HCT116 (cell line): ENCODE data around the gene ZNF790. TPM values are rescaled to one million over a fixed set of nuclear protein-coding genes. Genes with fewer than 3 reads are reported as not detected.

Source experiments
- ATAC-seq: fragments of 200-7000 bp; cut with Tn5 transposase; 2 replicates; pipeline ENCODE4 v1.9.1; 2020; ENCODE audit warnings: mild to moderate bottlenecking, moderate library complexity
- BruUV-seq: library from RNA; stranded (reverse); fragments of 400-500 nt; replicated peaks from 2 replicates; lab custom pipeline; 2021; lab: Mats Ljungman, UMichigan
- CTCF ChIA-PET: fragments of 300-600 bp; sonication (Branson Sonifier 250); formaldehyde crosslinking; loops from one replicate; lab custom pipeline; 2021; ENCODE audit warnings: antibody characterized with exemption; lab: Charles Lee
- POLR2A ChIA-PET: fragments of 300-600, 350-600 bp; sonication (Branson Sonifier 250); formaldehyde crosslinking; loops from one replicate; lab custom pipeline; 2021; ENCODE audit warnings: antibody characterized with exemption; lab: Charles Lee
- RAD21 ChIA-PET, 2 experiments: fragments of 300-600 bp; sonication (Branson Sonifier 250); formaldehyde crosslinking; loops; one replicate each; lab custom pipeline; 2023; ENCODE audit warnings: low total read pairs in 2 of 2; ENCODE audit not compliant: uncharacterized antibody in 2 of 2, unreplicated experiment in 2 of 2, low non-redundant PET in 1 of 2; lab: Charles Lee
- DNase-seq: peaks from one replicate; pipeline ENCODE4 v3.0.0-alpha.2; 2010; ENCODE audit warnings: low read depth, low spot score
- H2AFZ ChIP-seq: fragments of 200-600 bp; shearing (Covaris generic), sonication (generic); 2 replicates; pipeline ENCODE4 v1.6.1; 2017; ENCODE audit warnings: low read depth, mixed run types, mixed read lengths, antibody characterized with exemption, low read length; ENCODE audit not compliant: poor library complexity, severe bottlenecking
- H3K27ac ChIP-seq: 2 replicates; pipeline ENCODE4 v1.5.1; 2012; ENCODE audit warnings: low read depth, low read length
- H3K27me3 ChIP-seq: fragments of 200-600 bp; sonication (generic); 2 replicates; pipeline ENCODE4 v1.6.1; 2016; ENCODE audit warnings: mixed run types, low read length, mixed read lengths; ENCODE audit not compliant: insufficient read depth
- H3K36me3 ChIP-seq, 2 experiments: fragments of 200-500 bp in 1 of 2; fragments of 200-600 bp in 1 of 2; sonication (Bioruptor generic) in 1 of 2; sonication (generic) in 1 of 2; 2 replicates each; pipeline versions ENCODE4 v1.5.1 to v1.6.1; 2014 to 2016; ENCODE audit warnings: low read length in 2 of 2, inconsistent platforms in 1 of 2, mixed read lengths in 1 of 2, mixed run types in 1 of 2; ENCODE audit not compliant: insufficient read depth in 2 of 2, control insufficient read depth in 1 of 2
- H3K4me1 ChIP-seq, 2 experiments: fragments of 200-600 bp in 1 of 2; sonication (generic) in 1 of 2; 2 replicates each; pipeline versions ENCODE4 v1.5.1 to v1.6.1; 2012 to 2017; ENCODE audit warnings: low read length in 2 of 2, inconsistent platforms in 1 of 2, mild to moderate bottlenecking in 1 of 2, mixed read lengths in 1 of 2, mixed run types in 1 of 2, moderate library complexity in 1 of 2; ENCODE audit not compliant: insufficient read depth in 2 of 2, control insufficient read depth in 1 of 2
- H3K4me2 ChIP-seq: fragments of 200-600 bp; sonication (generic); 2 replicates; pipeline ENCODE4 v1.6.1; 2017; ENCODE audit warnings: mixed run types, low read length, mixed read lengths
- H3K4me3 ChIP-seq, 2 experiments: fragments of 200-600 bp in 1 of 2; sonication (generic) in 1 of 2; replicated peaks in 1 of 2; 2 replicates each; pipeline ENCODE4 v1.5.1; 2011 to 2016; ENCODE audit warnings: low read length in 2 of 2, control low read depth in 1 of 2, low read depth in 1 of 2, mild to moderate bottlenecking in 1 of 2, mixed read lengths in 1 of 2, mixed run types in 1 of 2
- H3K79me2 ChIP-seq: fragments of 200-600 bp; sonication (generic); 2 replicates; pipeline ENCODE4 v1.6.1; 2017; ENCODE audit warnings: mild to moderate bottlenecking, mixed run types, low read length, moderate library complexity, mixed read lengths; ENCODE audit not compliant: insufficient read depth
- H3K9ac ChIP-seq: fragments of 200-600 bp; sonication (generic); 2 replicates; pipeline ENCODE4 v1.6.1; 2016; ENCODE audit warnings: low read length, mixed read lengths
- H3K9me2 ChIP-seq: fragments of 200-600 bp; sonication (generic), shearing (Covaris generic); 2 replicates; pipeline ENCODE4 v1.6.1; 2017; ENCODE audit warnings: mixed run types, mild to moderate bottlenecking, moderate library complexity; ENCODE audit not compliant: insufficient read depth
- H3K9me3 ChIP-seq, 2 experiments: fragments of 200-500 bp in 1 of 2; fragments of 200-600 bp in 1 of 2; sonication (Bioruptor generic) in 1 of 2; sonication (generic) in 1 of 2; 2 replicates each; pipeline ENCODE4 v1.6.1; 2014 to 2017; ENCODE audit warnings: low read length in 2 of 2, mixed read lengths in 2 of 2, inconsistent platforms in 1 of 2, low read depth in 1 of 2, mild to moderate bottlenecking in 1 of 2, mixed run types in 1 of 2, moderate library complexity in 1 of 2; ENCODE audit not compliant: control insufficient read depth in 1 of 2, insufficient read depth in 1 of 2
- H4K20me1 ChIP-seq: fragments of 200-600 bp; sonication (generic), shearing (Covaris generic); 2 replicates; pipeline ENCODE4 v1.6.1; 2017; ENCODE audit warnings: mixed run types, mild to moderate bottlenecking, moderate library complexity; ENCODE audit not compliant: insufficient read depth
- CTCF ChIP-seq, 3 experiments: fragments of 200-600 bp in 1 of 3; sonication (generic) in 1 of 3; IDR thresholded peaks in 2 of 3; conservative IDR thresholded peaks in 1 of 3; 2 replicates each; pipeline ENCODE4 v1.5.1; 2012 to 2017; ENCODE audit warnings: low read depth in 2 of 3, low read length in 2 of 3, antibody characterized with exemption in 1 of 3, borderline replicate concordance in 1 of 3, control low read depth in 1 of 3, mild to moderate bottlenecking in 1 of 3, mixed read lengths in 1 of 3, mixed run types in 1 of 3, moderate library complexity in 1 of 3; ENCODE audit not compliant: insufficient read depth in 1 of 3
- EGR1 ChIP-seq: IDR thresholded peaks from 2 replicates; pipeline ENCODE4 v1.6.1; 2012; ENCODE audit warnings: low read depth
- ELF1 ChIP-seq: IDR thresholded peaks from 2 replicates; pipeline ENCODE4 v1.6.1; 2012; ENCODE audit warnings: low read depth, borderline replicate concordance
- FOSL1 ChIP-seq: IDR thresholded peaks from 2 replicates; pipeline ENCODE4 v1.6.1; 2012; ENCODE audit warnings: low read depth
- MAX ChIP-seq: IDR thresholded peaks from 2 replicates; pipeline ENCODE4 v1.6.1; 2012
- POLR2A ChIP-seq: IDR thresholded peaks from 2 replicates; pipeline ENCODE4 v1.7.0; 2011; ENCODE audit warnings: borderline replicate concordance; ENCODE audit not compliant: insufficient read depth, insufficient read length; ENCODE audit errors: extremely low read depth
- POLR2AphosphoS5 ChIP-seq: IDR thresholded peaks from 2 replicates; pipeline ENCODE4 v1.6.1; 2011; ENCODE audit warnings: mild to moderate bottlenecking, low read depth, low read length, moderate library complexity
- REST ChIP-seq: IDR thresholded peaks from 2 replicates; pipeline ENCODE4 v1.6.1; 2012; ENCODE audit warnings: low read depth
- SRF ChIP-seq: IDR thresholded peaks from 2 replicates; pipeline ENCODE4 v1.6.1; 2012; ENCODE audit warnings: low read depth
- YY1 ChIP-seq: IDR thresholded peaks from 2 replicates; pipeline ENCODE4 v1.6.1; 2011; ENCODE audit warnings: low read length, low read depth, moderate library complexity, mild to moderate bottlenecking; ENCODE audit not compliant: insufficient replicate concordance; ENCODE audit errors: extremely low read depth
- ZFX ChIP-seq: fragments of 450-650 bp; IDR thresholded peaks from 2 replicates; pipeline ENCODE4 v1.6.1; 2017
- ZNF274 ChIP-seq: fragments of 200-500 bp; sonication (Bioruptor generic); IDR thresholded peaks from 2 replicates; pipeline ENCODE4 v1.6.1; 2014; ENCODE audit warnings: mild to moderate bottlenecking, low read depth, low read length, inconsistent platforms
- intact Hi-C: fragments of 100-400 bp; cut with micrococcal nuclease; formaldehyde crosslinking; loops from 2 replicates; pipeline ENCODE4 v1.10.0; 2022
- total RNA-seq: library from RNA; stranded (reverse); gene quantifications from one replicate; pipeline ENCODE4 v1.2.1, GENCODE V29; 2021; ENCODE audit not compliant: unreplicated experiment

Gene ZNF790
- total RNA-seq, 1 experiment from 2014 or later: 0.32 TPM

- Histone ChIP-seq H3K4me3 (no peak overlapping the region), H3K4me2 (no peak overlapping the region), H4K20me1 (no peaks in the 10 kb centered on the region), H3K9ac (no peak overlapping the region), H2AFZ (no peak overlapping the region), H3K27me3 (no peaks in the 10 kb centered on the region), H3K27ac (no peak overlapping the region), H3K79me2 (no peaks in the 10 kb centered on the region), H3K9me3 (peaks cover 32 to 53% of the 10 kb centered on the region in 2 experiments; a peak in 3 of 4 replicates), H3K36me3 (no peaks in the 10 kb centered on the region), H3K4me1 (no peaks in the 10 kb centered on the region), H3K9me2 (no peaks in the 10 kb centered on the region)
- intact Hi-C loops: no loop called here
- no TSS peak for BruUV-seq
- no peak for ATAC-seq
- CTCF ChIA-PET: no interaction called here
- no peak for DNase-seq
- TF ChIP-seq SRF (no peak), POLR2AphosphoS5 (no peak), ZNF274 (peak; percentile 60), EGR1 (no peak), ZFX (no peak), MAX (no peak)
- RAD21 ChIA-PET: no interaction called here
- POLR2A ChIA-PET: no interaction called here
These were observed 39.1 kb upstream of the ZNF790 start for GRCh38 chr19:36876993-36877938.

DNA sequence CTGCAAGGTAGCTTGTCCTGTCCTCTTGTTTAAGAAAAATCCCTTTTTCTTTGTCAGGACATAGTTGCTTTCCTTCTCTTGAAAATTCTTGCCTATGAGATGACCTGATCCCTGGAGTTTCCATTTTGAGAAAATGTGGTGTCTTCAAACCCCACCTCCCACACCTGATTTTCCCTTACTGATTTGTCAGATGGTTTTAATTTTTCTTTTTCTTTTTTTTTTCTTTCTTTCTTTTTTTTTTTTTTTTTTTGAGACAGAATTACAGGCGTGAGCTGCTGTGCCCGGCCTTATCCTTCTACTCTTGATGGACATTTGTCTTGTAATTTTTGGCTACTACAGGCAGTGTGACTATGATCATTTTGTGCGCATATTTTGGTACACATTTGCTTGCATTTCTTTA lies 13.7 kb upstream of the ZNF790 start:
- H3K36me3 ChIP-seq: no peaks in the 10 kb centered on the region
- DNase-seq: no peak
- no peaks in the 10 kb centered on the region for H3K79me2 ChIP-seq
- RAD21 ChIA-PET: no interaction called here
- no peak overlapping the region for H3K4me2 ChIP-seq
- no peak overlapping the region for H3K9ac ChIP-seq
- POLR2A ChIA-PET: no interaction called here
- H3K9me3 ChIP-seq: peaks cover 11 to 13% of the 10 kb centered on the region in 2 experiments; a peak in 2 of 4 replicates
- no peak overlapping the region for H3K27ac ChIP-seq
- BruUV-seq: no TSS peak
- CTCF ChIA-PET: no interaction called here
- H3K9me2 ChIP-seq: no peaks in the 10 kb centered on the region
- H3K27me3 ChIP-seq: no peaks in the 10 kb centered on the region
- no peak overlapping the region for H2AFZ ChIP-seq
- no peak for ATAC-seq
- H3K4me3 ChIP-seq: no peak overlapping the region
- intact Hi-C loops: no loop called here
- no peaks in the 10 kb centered on the region for H3K4me1 ChIP-seq
- no peaks in the 10 kb centered on the region for H4K20me1 ChIP-seq
- TF ChIP-seq YY1 (no peak), CTCF (IDR thresholded peaks at IDR 0.05 in 2 of 3, conservative IDR thresholded peaks at IDR 0.05 in 1 of 3; ENCODE audit: borderline replicate concordance in 1 of 3, insufficient read depth in 1 of 3, low read depth in 2 of 3, low read length in 2 of 3) (no peak), ZFX (no peak), MAX (no peak), POLR2A (no peak), ELF1 (no peak), REST (no peak), FOSL1 (no peak), POLR2AphosphoS5 (no peak)
